ENCODE data around the gene PLA2G4F.

The PLA2G4F gene

GRCh38 chr15:42201801-42202200, 45.4 kb upstream of the PLA2G4F start:
- Histone ChIP-seq H3K4me1 (ENCODE audit: control insufficient read depth, insufficient read depth, low read length) (no peaks in the 10 kb centered on the region), H3K9me3 (ENCODE audit: control insufficient read depth, insufficient read depth, low read depth, low read length) (no peaks in the 10 kb centered on the region), H3K27ac (ENCODE audit: extremely low read depth, low read depth, low read length) (no peak overlapping the region), H3K36me3 (ENCODE audit: control insufficient read depth in 2 of 2, insufficient read depth in 1 of 2, low read length in 2 of 2) (peaks cover 0 to 26% of the 10 kb centered on the region in 2 experiments; a peak in 2 of 3 replicates), H3K4me3 (ENCODE audit: low read depth, low read length) (no peak overlapping the region)
- ChIA-PET CTCF (no interaction called here), POLR2A (no interaction called here)
- no peak for TF ChIP-seq ZNF670 (tag by site-specific recombination; IDR thresholded peaks at IDR 0.05; ENCODE audit: low read depth)
- no peak for TF ChIP-seq ZFP3 (tag by site-specific recombination; IDR thresholded peaks at IDR 0.05; ENCODE audit: low read depth)

- Histone ChIP-seq H3K27ac (ENCODE audit: extremely low read depth, low read depth, low read length) (no peak overlapping the region), H3K4me1 (ENCODE audit: control insufficient read depth, insufficient read depth, low read length) (no peaks in the 10 kb centered on the region), H3K36me3 (ENCODE audit: control insufficient read depth in 2 of 2, insufficient read depth in 1 of 2, low read length in 2 of 2) (peaks cover 0 to 23% of the 10 kb centered on the region in 2 experiments; a peak in 2 of 3 replicates), H3K9me3 (ENCODE audit: control insufficient read depth, insufficient read depth, low read depth, low read length) (no peaks in the 10 kb centered on the region), H3K4me3 (ENCODE audit: low read depth, low read length) (no peak overlapping the region)
- ChIA-PET POLR2A (no interaction called here), CTCF (no interaction called here)
- no peak for TF ChIP-seq KLF8 (tag by site-specific recombination; IDR thresholded peaks at IDR 0.05)
- TF ChIP-seq ZNF792 (tag by site-specific recombination; IDR thresholded peaks at IDR 0.05) = no peak
- no peak for TF ChIP-seq INSM2 (tag by site-specific recombination; IDR thresholded peaks at IDR 0.05)
- TF ChIP-seq ZNF596 (tag by site-specific recombination; IDR thresholded peaks at IDR 0.05) = no peak
- no peak for TF ChIP-seq ZNF549 (tag by site-specific recombination; IDR thresholded peaks at IDR 0.05)
- TF ChIP-seq OSR2 (tag by site-specific recombination; IDR thresholded peaks at IDR 0.05) = no peak
- no peak for TF ChIP-seq ZNF174 (tag by site-specific recombination; IDR thresholded peaks at IDR 0.05)
- TF ChIP-seq MZF1 (tag by site-specific recombination; IDR thresholded peaks at IDR 0.05; ENCODE audit: borderline replicate concordance) = no peak
- no peak for TF ChIP-seq ZNF776 (tag by site-specific recombination; IDR thresholded peaks at IDR 0.05; ENCODE audit: borderline replicate concordance)
- TF ChIP-seq ZFHX2 (tag by site-specific recombination; conservative IDR thresholded peaks at IDR 0.05) = no peak
- no peak for TF ChIP-seq ZNF510 (tag by site-specific recombination; IDR thresholded peaks at IDR 0.05; ENCODE audit: insufficient replicate concordance)
- TF ChIP-seq PRDM4 (tag by site-specific recombination; IDR thresholded peaks at IDR 0.05) = no peak
- TF ChIP-seq ZNF24 (tag by site-specific recombination; IDR thresholded peaks at IDR 0.05) = no peak
- TF ChIP-seq ZNF530 (tag by site-specific recombination; IDR thresholded peaks at IDR 0.05; ENCODE audit: low read depth) = no peak
- TF ChIP-seq ZNF394 (tag by site-specific recombination; IDR thresholded peaks at IDR 0.05; ENCODE audit: borderline replicate concordance) = no peak
- no peak for TF ChIP-seq ZNF423 (tag by site-specific recombination; IDR thresholded peaks at IDR 0.05)
- TF ChIP-seq ZNF677 (tag by site-specific recombination; IDR thresholded peaks at IDR 0.05) = no peak
- no peak for TF ChIP-seq HOXA7 (CRISPR knock-in tag; IDR thresholded peaks at IDR 0.05; ENCODE audit: borderline replicate concordance)
Observed at GRCh38 chr15:42199126-42199525, 42.7 kb upstream of the PLA2G4F start.

GRCh38 chr15:42198516-42198915, 42.1 kb upstream of the PLA2G4F start:
- CTCF ChIA-PET = no interaction called here
- TF ChIP-seq ZBTB21 (tag by site-specific recombination; IDR thresholded peaks at IDR 0.05) (no peak), ZNF354C (tag by site-specific recombination; IDR thresholded peaks at IDR 0.05; ENCODE audit: borderline replicate concordance, low read depth) (no peak), GFI1B (tag by site-specific recombination; IDR thresholded peaks at IDR 0.05) (no peak), KLF7 (tag by site-specific recombination; IDR thresholded peaks at IDR 0.05; ENCODE audit: borderline replicate concordance) (no peak), ZNF223 (tag by site-specific recombination; IDR thresholded peaks at IDR 0.05) (no peak), ZNF658 (tag by site-specific recombination; IDR thresholded peaks at IDR 0.05) (no peak), OVOL3 (tag by site-specific recombination; IDR thresholded peaks at IDR 0.05) (no peak), ZNF132 (tag by site-specific recombination; IDR thresholded peaks at IDR 0.05; ENCODE audit: borderline replicate concordance) (no peak), EGR2 (tag by site-specific recombination; IDR thresholded peaks at IDR 0.05; ENCODE audit: low read depth) (no peak), ELK4 (IDR thresholded peaks at IDR 0.05; ENCODE audit: borderline replicate concordance, low read depth, low read length) (no peak)

More at GRCh38 chr15:42198516-42198915, 42.1 kb upstream of the PLA2G4F start:
- POLR2A ChIA-PET = no interaction called here
- no peaks in the 10 kb centered on the region for H3K9me3 ChIP-seq (ENCODE audit: control insufficient read depth, insufficient read depth, low read depth, low read length)
- H3K27ac ChIP-seq (ENCODE audit: extremely low read depth, low read depth, low read length) = no peak overlapping the region
- H3K4me1 ChIP-seq (ENCODE audit: control insufficient read depth, insufficient read depth, low read length) = no peaks in the 10 kb centered on the region
- H3K4me3 ChIP-seq (ENCODE audit: low read depth, low read length) = no peak overlapping the region
- H3K36me3 ChIP-seq (ENCODE audit: control insufficient read depth in 2 of 2, insufficient read depth in 1 of 2, low read length in 2 of 2) = peaks cover 0 to 23% of the 10 kb centered on the region in 2 experiments; a peak in 2 of 3 replicates

All from HEK293 (cell line).